ENCODE results near the gene BCAS3.
A peak's percentile ranks its signal among the peaks of the same experiment; 100 is the strongest.
"Not testable (repeated sequence)": the region's sequence is repeated elsewhere in the genome, so short reads cannot be mapped to it uniquely, and the experiment has no call there.

BCAS3 gene

DNA sequence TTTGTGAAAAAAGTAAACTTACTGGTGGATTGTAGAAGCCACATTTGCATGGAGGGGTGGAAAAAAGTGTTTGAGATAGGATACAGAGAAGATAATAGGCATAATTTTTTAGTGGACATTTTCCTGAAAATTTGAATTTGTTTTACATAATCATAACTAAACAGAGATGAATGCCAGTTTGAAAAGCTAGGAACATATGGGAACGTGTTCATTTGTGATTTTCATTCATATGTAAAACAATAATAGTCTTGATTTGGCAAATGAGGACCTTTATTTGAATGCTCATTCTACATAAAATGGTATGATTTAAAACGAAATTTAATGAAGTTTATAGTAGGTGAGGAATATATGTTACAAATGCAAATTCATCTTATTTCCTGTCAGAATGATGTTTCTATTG is 263.9 kb downstream of the BCAS3 start:
- no peak for DNase-seq

GRCh38 chr17:60944751-60945150 is 267.1 kb downstream of the BCAS3 start:
- DNase-seq, result no peak

DNA sequence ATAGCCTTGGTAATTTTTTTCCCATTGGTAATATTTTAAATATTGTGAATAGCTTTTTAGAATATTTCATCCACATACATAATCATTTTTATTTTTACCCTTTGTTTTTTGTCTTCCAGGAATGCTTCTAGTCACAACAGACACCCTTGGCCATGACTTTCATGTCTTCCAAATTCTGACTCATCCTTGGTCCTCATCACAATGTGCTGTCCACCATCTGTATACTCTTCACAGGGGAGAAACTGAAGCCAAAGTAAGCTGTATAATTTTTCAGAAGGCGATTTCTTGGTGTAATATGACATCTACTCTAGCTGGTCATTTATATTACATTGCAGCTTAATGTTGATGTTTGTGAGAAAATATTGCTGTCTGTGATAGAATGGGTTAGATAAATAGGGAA is 269.4 kb downstream of the BCAS3 start:
- no peak for DNase-seq

DNA sequence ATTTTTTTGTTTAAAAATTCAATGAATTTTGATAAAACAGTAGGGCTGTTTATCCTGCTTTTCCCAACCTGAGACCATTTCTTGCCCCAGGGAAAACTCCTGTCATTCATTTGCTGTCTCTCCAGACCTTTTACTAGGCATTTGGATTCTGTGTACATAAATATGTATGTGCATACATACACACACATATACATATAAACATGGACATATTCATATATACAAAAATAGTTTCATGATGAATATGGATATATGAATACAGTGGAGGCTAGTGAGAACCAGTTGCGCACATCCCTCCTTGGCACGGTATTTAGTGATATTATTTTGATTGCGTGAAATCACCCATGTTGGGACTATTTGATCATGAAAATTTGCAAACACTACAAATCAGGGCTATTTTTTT is 269.9 kb downstream of the BCAS3 start:
- no peak for DNase-seq

DNA sequence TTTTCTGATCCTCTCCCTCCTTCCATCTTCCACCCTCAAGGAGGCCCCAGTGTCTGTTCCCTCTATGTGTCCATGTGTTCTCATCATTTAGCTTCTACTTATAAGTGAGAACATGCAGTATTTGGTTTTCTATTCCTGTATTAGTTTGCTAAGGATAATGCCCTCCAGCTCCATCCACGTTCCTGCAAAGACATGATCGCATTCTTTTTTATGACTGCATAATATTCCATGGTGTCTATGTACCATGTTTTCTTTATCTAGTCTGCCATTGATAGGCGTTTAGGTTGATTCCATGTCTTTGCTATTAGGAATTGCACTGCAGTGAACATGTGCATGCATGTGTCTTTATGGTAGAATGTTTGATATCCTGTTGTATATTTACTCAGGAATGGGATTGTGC is 275.1 kb downstream of the BCAS3 start:
- DNase-seq, result no peak

GRCh38 chr17:60959011-60959410 is 281.4 kb downstream of the BCAS3 start:
- DNase-seq, result no peak

DNA sequence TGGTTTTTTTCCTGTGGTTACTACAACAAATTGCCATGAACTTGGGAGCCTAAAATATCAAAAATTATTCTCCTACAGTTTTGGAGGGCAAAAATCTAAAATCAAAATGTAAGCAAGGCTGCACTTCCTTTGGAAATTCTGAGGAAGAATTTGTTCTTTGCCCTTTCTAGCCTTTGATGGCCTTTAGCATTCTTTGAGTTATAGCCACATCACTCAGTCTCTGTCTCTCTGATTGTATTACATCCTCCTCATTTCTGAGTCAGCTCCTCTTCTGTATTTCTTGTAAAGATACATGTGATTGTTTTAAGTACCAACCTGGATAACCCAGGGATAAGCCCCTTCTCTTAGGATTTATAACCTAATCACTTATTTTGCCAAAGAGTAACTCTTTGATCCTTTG is 282.0 kb downstream of the BCAS3 start:
- no peak for DNase-seq

GRCh38 chr17:60960398-60961065 is 282.9 kb downstream of the BCAS3 start:
- DNase-seq, result no peak

GRCh38 chr17:60964160-60964559 is 286.5 kb downstream of the BCAS3 start:
- DNase-seq, result no peak

DNA sequence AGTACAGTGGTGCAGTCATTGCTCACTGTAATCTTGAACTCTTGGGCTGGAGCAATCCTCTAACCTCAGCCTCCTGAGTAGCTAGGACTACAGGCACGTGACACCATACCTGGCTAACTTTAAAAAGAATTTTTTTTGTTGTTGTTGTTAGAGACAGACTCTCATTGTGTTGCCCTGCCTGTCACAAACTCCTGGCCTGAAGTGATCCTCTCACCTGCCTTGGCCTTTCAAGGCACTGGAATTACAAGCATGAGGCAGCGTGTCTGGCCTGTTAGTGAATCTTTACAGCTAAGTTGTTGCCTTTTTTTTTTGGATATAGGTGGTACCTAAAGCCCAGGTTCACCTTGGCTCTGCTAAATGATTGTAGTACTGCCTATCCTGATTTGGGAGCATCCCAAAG is 290.6 kb downstream of the BCAS3 start:
- no peak for DNase-seq

GRCh38 chr17:60969500-60970037 is 291.9 kb downstream of the BCAS3 start:
- no peak for DNase-seq

GRCh38 chr17:60970741-60971140 is 293.1 kb downstream of the BCAS3 start:
- no peak for DNase-seq

DNA sequence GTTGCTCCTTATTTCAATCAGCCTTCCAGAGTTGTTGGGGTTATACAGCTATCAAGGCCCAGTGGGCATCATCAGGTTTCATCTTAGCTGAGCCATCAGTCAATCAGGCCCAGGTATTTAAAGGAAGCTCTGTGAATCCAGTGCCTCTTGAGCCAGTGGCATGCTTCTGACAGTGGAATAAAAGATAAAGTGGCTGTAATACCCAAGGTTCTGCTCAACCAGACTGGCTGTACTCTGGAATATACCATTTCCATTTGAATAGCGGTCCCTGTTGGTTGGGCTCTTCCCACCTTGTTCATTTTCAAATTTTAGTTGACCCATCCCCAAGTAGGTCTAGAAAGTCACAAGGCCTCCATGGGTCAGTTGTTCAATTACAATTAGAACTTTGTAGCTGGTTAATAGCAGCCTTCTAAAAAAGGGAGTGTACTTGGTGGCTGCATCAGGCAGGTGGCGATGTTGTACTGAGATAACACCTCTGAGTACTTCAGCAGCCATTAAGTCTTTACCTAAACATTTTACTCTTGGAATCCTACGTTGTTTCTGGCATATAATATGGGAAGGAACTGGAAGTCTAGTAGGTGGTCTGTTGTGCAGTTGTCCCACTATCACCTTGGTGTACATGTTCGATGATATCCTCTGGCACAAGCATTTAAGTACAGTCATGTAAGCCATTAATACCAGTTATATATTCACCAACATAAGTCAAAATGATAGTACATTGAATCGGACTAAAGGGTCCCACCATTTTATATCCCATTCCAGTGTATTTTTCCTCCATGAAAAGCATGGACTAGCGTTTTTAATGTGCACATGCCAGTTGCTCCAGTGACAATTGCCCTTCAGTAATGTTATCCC is 294.1 kb downstream of the BCAS3 start:
- DNase-seq, result peak; percentile 40

GRCh38 chr17:60976861-60977260 is 299.2 kb downstream of the BCAS3 start:
- not testable (repeated sequence) for DNase-seq

- no peak for DNase-seq
Measured at GRCh38 chr17:60989379-60989778, 311.7 kb downstream of the BCAS3 start.

DNA sequence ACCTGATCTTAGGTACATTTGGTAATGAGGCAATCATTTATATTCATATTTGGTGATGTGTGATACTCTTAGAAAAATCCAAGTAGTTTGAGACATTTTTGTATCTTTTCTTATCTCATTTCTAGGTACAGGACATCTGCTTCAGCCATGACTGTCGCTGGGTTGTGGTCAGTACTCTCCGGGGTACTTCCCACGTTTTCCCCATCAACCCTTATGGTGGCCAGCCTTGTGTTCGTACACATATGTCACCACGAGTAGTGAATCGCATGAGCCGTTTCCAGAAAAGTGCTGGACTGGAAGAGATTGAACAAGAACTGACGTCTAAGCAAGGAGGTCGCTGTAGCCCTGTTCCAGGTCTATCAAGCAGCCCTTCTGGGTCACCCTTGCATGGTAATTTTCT is 312.2 kb downstream of the BCAS3 start:
- DNase-seq, result no peak

- DNase-seq, result no peak
Measured at GRCh38 chr17:60993497-60993896, 315.8 kb downstream of the BCAS3 start.

DNA sequence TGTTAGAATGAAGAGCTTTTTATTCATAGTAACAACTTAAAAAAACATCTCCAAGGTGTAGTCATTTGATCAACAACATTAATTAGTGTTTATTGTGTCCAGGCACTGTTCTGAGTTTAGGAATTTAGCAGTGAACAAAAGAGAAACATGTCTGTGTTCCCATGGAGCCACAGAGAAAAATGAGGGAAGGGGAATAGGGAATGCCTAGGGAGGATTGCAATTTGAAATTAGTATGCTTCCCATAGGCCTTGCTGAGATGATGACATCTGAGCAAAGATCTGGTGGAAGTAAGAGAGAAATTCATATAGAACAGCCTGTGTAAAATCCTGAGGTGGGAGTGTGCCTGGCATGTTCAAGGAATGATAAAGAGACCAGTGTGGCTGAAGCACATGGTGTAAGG is 318.0 kb downstream of the BCAS3 start:
- no peak for DNase-seq

DNA sequence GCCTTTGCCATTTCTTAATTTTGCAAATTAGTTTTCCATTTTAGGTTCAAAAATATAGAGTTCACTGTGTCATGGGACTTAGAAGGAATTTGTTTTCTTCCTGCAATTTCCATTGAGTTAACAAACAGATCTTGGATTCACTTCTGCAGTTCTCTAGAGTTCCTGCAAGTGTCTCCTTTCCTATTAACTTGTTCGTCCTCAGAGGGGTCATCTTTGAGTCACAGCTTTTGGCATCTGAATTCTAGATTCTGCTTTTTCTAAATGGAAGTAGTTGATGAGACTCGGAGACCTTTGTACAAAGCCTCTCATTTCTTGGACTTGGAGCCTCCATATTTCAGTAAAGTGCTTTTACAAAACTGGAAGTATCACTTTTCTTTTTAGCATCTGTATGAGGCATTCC is 323.3 kb downstream of the BCAS3 start:
- DNase-seq, result no peak

- DNase-seq, result peak; percentile 35
Measured at GRCh38 chr17:61002316-61002736, 324.7 kb downstream of the BCAS3 start.

GRCh38 chr17:61005358-61005757 is 327.7 kb downstream of the BCAS3 start:
- no peak for DNase-seq

- not testable (repeated sequence) for DNase-seq
Measured at GRCh38 chr17:61005958-61006357, 328.3 kb downstream of the BCAS3 start.

DNA sequence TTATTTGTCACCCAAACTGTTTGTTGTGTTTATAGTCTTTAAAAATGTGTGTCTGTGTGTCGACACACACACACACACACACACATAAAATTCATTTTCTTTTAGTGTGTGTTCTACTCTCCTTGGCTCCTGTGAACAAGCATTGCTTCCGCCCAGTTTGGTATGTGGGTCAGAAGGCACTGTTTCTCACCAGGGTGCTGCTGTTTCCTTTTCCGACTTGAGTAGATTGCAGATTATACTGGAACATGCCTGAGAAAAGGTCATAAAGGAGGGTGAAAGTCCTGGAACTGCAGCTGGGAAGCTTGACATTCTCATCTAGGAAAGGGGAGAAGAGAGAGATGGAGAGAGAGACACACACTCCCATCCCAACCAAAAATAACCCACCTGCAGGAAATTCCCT is 330.3 kb downstream of the BCAS3 start:
- no peak for DNase-seq

DNA sequence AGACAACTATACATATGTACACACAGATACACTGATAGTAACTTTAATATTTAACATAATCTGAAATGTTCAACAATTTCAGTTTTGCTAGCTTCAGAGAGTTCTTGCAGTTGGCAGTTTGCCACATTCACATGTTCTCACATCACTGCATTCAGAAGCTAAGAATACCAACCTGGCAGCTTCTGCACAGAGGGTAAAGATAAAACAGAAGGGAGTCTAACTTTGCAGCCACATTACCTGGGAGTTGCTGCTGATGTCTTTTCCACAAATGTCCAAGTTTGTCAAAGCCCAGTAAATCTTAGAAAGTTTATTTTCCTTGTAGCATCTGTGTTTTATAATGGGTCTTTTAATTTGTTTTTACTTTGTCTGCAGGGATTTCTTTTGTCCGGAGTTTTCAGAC is 332.0 kb downstream of the BCAS3 start:
- no peak for DNase-seq
